SJSA1 (cell line): Measurements from ENCODE around the gene NUBPL. TPM values are rescaled to one million over a fixed set of nuclear protein-coding genes. Genes with fewer than 3 reads are reported as not detected.

Source experiments
- DNase-seq, 2 experiments: peaks; one replicate each; pipeline ENCODE4 v3.0.0-alpha.2; 2015 to 2020; ENCODE audit warnings: low spot score in 2 of 2, low read depth in 1 of 2
- H3K27ac ChIP-seq: fragments of 250-450 bp; sonication (Bioruptor Pico); 2 replicates; pipeline ENCODE4 v1.5.1; 2020; ENCODE audit warnings: mild to moderate bottlenecking, moderate library complexity
- H3K27me3 ChIP-seq: fragments of 250-450 bp; sonication (Bioruptor Pico); replicated peaks from 2 replicates; pipeline ENCODE4 v1.5.1; 2020; ENCODE audit warnings: mild to moderate bottlenecking, moderate library complexity
- H3K36me3 ChIP-seq: fragments of 250-450 bp; sonication (Bioruptor Pico); 2 replicates; pipeline ENCODE4 v1.5.1; 2020; ENCODE audit warnings: mild to moderate bottlenecking
- H3K4me1 ChIP-seq: fragments of 250-450 bp; sonication (Bioruptor Pico); replicated peaks from 2 replicates; pipeline ENCODE4 v1.6.1; 2021; ENCODE audit warnings: mild to moderate bottlenecking
- H3K4me3 ChIP-seq: fragments of 250-450 bp; sonication (Bioruptor Pico); 2 replicates; pipeline ENCODE4 v1.5.1; 2020; ENCODE audit warnings: mild to moderate bottlenecking
- H3K9me3 ChIP-seq: fragments of 250-450 bp; sonication (Bioruptor Pico); replicated peaks from 2 replicates; pipeline ENCODE4 v1.5.1; 2020; ENCODE audit warnings: mild to moderate bottlenecking
- total RNA-seq: library from RNA; depleted of rRNA; stranded (reverse); fragments of >200 nt; shearing (Covaris generic); gene quantifications from 2 replicates; pipeline ENCODE4 v1.2.3, GENCODE V29; 2014

Gene NUBPL
- total RNA-seq, 1 experiment from 2014 or later = 9.7 TPM

- H3K4me1 ChIP-seq = no peaks in the 10 kb centered on the region
- H3K4me3 ChIP-seq = no peak overlapping the region
- no peak overlapping the region for H3K27ac ChIP-seq
- no peaks in the 10 kb centered on the region for H3K27me3 ChIP-seq
- no peaks in the 10 kb centered on the region for H3K9me3 ChIP-seq
- no peak for DNase-seq
- no peaks in the 10 kb centered on the region for H3K36me3 ChIP-seq
Measured at GRCh38 chr14:31660191-31660590, 99.0 kb downstream of the NUBPL start.

- Histone ChIP-seq H3K4me3 (no peak overlapping the region), H3K27me3 (no peaks in the 10 kb centered on the region), H3K27ac (no peak overlapping the region), H3K36me3 (no peaks in the 10 kb centered on the region), H3K9me3 (no peaks in the 10 kb centered on the region), H3K4me1 (no peaks in the 10 kb centered on the region)
- DNase-seq = no peak
Measured at GRCh38 chr14:31660728-31661127, 99.5 kb downstream of the NUBPL start.

- Histone ChIP-seq H3K27me3 (no peaks in the 10 kb centered on the region), H3K36me3 (no peaks in the 10 kb centered on the region), H3K27ac (no peak overlapping the region), H3K4me1 (no peaks in the 10 kb centered on the region), H3K9me3 (no peaks in the 10 kb centered on the region), H3K4me3 (no peak overlapping the region)
- DNase-seq = no peak
Measured at GRCh38 chr14:31668348-31668747, 107.1 kb downstream of the NUBPL start.

- H3K27ac ChIP-seq = no peak overlapping the region
Measured at GRCh38 chr14:31672709-31673108, 111.5 kb downstream of the NUBPL start.

GRCh38 chr14:31677052-31677451 lies 115.8 kb downstream of the NUBPL start:
- Histone ChIP-seq H3K27me3 (no peaks in the 10 kb centered on the region), H3K36me3 (no peaks in the 10 kb centered on the region), H3K4me1 (no peaks in the 10 kb centered on the region), H3K4me3 (no peak overlapping the region), H3K9me3 (no peaks in the 10 kb centered on the region), H3K27ac (no peak overlapping the region)
- no peak for DNase-seq

More at GRCh38 chr14:31672709-31673108, 111.5 kb downstream of the NUBPL start:
- Histone ChIP-seq H3K4me1 (no peaks in the 10 kb centered on the region), H3K9me3 (no peaks in the 10 kb centered on the region), H3K36me3 (no peaks in the 10 kb centered on the region), H3K27me3 (no peaks in the 10 kb centered on the region), H3K4me3 (no peak overlapping the region)
- DNase-seq = no peak

GRCh38 chr14:31677630-31678029 lies 116.4 kb downstream of the NUBPL start:
- Histone ChIP-seq H3K36me3 (no peaks in the 10 kb centered on the region), H3K9me3 (no peaks in the 10 kb centered on the region), H3K4me3 (no peak overlapping the region), H3K27me3 (no peaks in the 10 kb centered on the region), H3K27ac (no peak overlapping the region), H3K4me1 (no peaks in the 10 kb centered on the region)
- DNase-seq = no peak

GRCh38 chr14:31678421-31679249 lies 117.4 kb downstream of the NUBPL start:
- no peaks in the 10 kb centered on the region for H3K9me3 ChIP-seq
- no peak overlapping the region for H3K4me3 ChIP-seq
- no peak for DNase-seq
- H3K27ac ChIP-seq = no peak overlapping the region
- no peaks in the 10 kb centered on the region for H3K27me3 ChIP-seq
- H3K36me3 ChIP-seq = no peaks in the 10 kb centered on the region
- H3K4me1 ChIP-seq = no peaks in the 10 kb centered on the region

GRCh38 chr14:31682768-31683167 lies 121.6 kb downstream of the NUBPL start:
- H3K4me3 ChIP-seq = no peak overlapping the region
- no peak for DNase-seq
- H3K9me3 ChIP-seq = 0 out of 2 replicates have a peak, but pooled peaks cover 2% of the 10 kb centered on the region
- no peaks in the 10 kb centered on the region for H3K36me3 ChIP-seq
- H3K4me1 ChIP-seq = no peaks in the 10 kb centered on the region
- H3K27me3 ChIP-seq = no peaks in the 10 kb centered on the region
- H3K27ac ChIP-seq = no peak overlapping the region

GRCh38 chr14:31687726-31688125 lies 126.5 kb downstream of the NUBPL start:
- Histone ChIP-seq H3K4me1 (no peaks in the 10 kb centered on the region), H3K4me3 (no peak overlapping the region), H3K27ac (no peak overlapping the region), H3K9me3 (0 out of 2 replicates have a peak, but pooled peaks cover 2% of the 10 kb centered on the region), H3K27me3 (no peaks in the 10 kb centered on the region), H3K36me3 (no peaks in the 10 kb centered on the region)
- DNase-seq = no peak

GRCh38 chr14:31690056-31690455 lies 128.9 kb downstream of the NUBPL start:
- no peaks in the 10 kb centered on the region for H3K36me3 ChIP-seq
- no peaks in the 10 kb centered on the region for H3K4me1 ChIP-seq

GRCh38 chr14:31692376-31692781 lies 131.2 kb downstream of the NUBPL start:
- H3K4me1 ChIP-seq = no peaks in the 10 kb centered on the region
- no peak overlapping the region for H3K27ac ChIP-seq
- no peaks in the 10 kb centered on the region for H3K27me3 ChIP-seq
- H3K36me3 ChIP-seq = no peaks in the 10 kb centered on the region
- no peaks in the 10 kb centered on the region for H3K9me3 ChIP-seq
- H3K4me3 ChIP-seq = no peak overlapping the region
- no peak for DNase-seq

More at GRCh38 chr14:31690056-31690455, 128.9 kb downstream of the NUBPL start:
- Histone ChIP-seq H3K4me3 (no peak overlapping the region), H3K9me3 (no peaks in the 10 kb centered on the region), H3K27ac (no peak overlapping the region), H3K27me3 (no peaks in the 10 kb centered on the region)
- no peak for DNase-seq

- H3K27ac ChIP-seq = no peak overlapping the region
- no peaks in the 10 kb centered on the region for H3K36me3 ChIP-seq
- H3K27me3 ChIP-seq = no peaks in the 10 kb centered on the region
- H3K4me3 ChIP-seq = no peak overlapping the region
- no peaks in the 10 kb centered on the region for H3K9me3 ChIP-seq
- DNase-seq = no peak
- no peaks in the 10 kb centered on the region for H3K4me1 ChIP-seq
Measured at GRCh38 chr14:31696378-31696777, 135.2 kb downstream of the NUBPL start.

- Histone ChIP-seq H3K4me1 (no peaks in the 10 kb centered on the region), H3K27me3 (no peaks in the 10 kb centered on the region), H3K27ac (no peak overlapping the region), H3K36me3 (no peaks in the 10 kb centered on the region), H3K4me3 (no peak overlapping the region), H3K9me3 (no peaks in the 10 kb centered on the region)
- no peak for DNase-seq
Measured at GRCh38 chr14:31699809-31700208, 138.6 kb downstream of the NUBPL start.

GRCh38 chr14:31700282-31701074 lies 139.3 kb downstream of the NUBPL start:
- Histone ChIP-seq H3K27ac (no peak overlapping the region), H3K27me3 (no peaks in the 10 kb centered on the region), H3K36me3 (no peaks in the 10 kb centered on the region), H3K4me1 (no peaks in the 10 kb centered on the region), H3K4me3 (no peak overlapping the region), H3K9me3 (no peaks in the 10 kb centered on the region)
- no peak for DNase-seq
